Prostate gland (tissue), 2 donors: Measurements from ENCODE around the gene PDE10A.

Experiments
- CTCF ChIP-seq, 4 experiments: fragments of 200-600 bp in 2 of 4; fragments of 450-650 bp in 2 of 4; sonication (generic) in 2 of 4; IDR thresholded peaks; 1 replicate in 3 of 4; 2 replicates in 1 of 4; pipeline ENCODE4 v1.5.1; 2016 to 2019; ENCODE audit warnings: antibody characterized with exemption in 4 of 4, mild to moderate bottlenecking in 2 of 4, moderate library complexity in 2 of 4
- POLR2A ChIP-seq: fragments of 450-650 bp; IDR thresholded peaks from one replicate; pipeline ENCODE4 v1.6.1; 2016; ENCODE audit warnings: antibody characterized with exemption, mild to moderate bottlenecking

GRCh38 chr6:165645919-165646318, 17.1 kb downstream of the PDE10A start:
- no peak for TF ChIP-seq CTCF (IDR thresholded peaks at IDR 0.05)
- TF ChIP-seq POLR2A = no peak
